CD4-positive, alpha-beta T cell treated with Interleukin-6 for 4 hours (primary cell): Measurements from ENCODE around the gene IPPK.

Source experiments
- DNase-seq: peaks from one replicate; pipeline ENCODE4 v3.0.0-alpha.2; 2020; ENCODE audit warnings: mixed read lengths

The IPPK gene

GRCh38 chr9:92686954-92687353 lies 17.0 kb upstream of the IPPK start:
- no peak for DNase-seq

DNA sequence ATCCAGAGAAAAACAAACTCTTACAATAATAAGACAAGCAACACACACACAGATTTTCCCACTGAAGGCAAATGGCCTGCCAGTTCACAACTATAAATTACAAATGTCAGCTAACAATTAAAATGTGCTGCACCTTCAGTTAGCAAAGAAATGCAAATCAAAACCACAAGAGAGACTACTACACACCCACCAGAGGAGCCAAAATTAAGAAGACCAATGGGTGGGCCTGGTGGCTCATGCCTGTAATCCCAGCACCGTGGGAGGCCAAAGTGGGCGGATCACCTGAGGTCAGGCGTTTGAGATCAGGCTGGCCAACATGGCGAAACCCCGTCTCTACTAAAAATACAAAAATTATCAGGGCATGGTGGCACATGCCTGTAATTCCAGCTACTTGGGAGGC lies 15.1 kb upstream of the IPPK start:
- no peak for DNase-seq

DNA sequence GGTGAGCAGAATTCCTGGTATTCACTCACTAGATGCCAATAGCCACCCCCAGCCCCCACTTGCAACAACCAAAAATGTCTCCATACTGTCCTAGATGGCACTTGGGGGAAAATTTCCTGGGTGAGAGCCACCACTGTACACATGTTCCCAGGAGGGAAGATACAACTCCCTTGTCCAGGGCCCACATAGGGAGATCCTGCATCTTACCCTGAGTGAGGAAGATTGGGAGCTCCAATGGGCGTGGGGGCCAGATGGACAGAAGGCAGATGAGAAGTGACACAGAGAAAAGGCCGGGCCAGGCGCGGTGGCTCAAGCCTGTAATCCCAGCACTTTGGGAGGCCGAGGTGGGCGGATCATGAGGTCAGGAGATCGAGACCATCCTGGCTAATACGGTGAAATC lies 12.3 kb upstream of the IPPK start:
- no peak for DNase-seq

- no peak for DNase-seq
These were observed 10.5 kb upstream of the IPPK start for GRCh38 chr9:92680166-92681119.

- DNase-seq, result no peak
These were observed 9.7 kb upstream of the IPPK start for GRCh38 chr9:92679413-92680165.

DNA sequence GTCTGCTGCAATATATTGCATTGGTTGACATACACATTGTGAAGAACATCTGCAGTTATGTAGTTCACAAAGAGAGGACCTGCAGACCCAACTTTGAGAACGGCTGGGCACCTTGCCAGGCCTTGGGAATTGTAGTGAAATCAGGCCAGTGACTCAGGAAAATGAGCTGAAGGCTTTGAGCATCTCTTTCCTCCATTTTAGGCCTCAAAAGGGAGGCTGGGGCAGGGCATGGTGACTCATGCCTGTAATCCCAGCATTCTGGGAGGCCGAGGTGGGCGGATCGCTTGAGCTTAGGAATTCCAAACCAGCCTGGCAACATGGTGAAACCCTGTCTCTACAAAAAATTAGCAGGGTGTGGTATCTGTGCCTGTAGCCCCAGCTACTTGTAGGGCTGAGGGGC lies 1.4 kb upstream of the IPPK start:
- DNase-seq, result no peak

DNA sequence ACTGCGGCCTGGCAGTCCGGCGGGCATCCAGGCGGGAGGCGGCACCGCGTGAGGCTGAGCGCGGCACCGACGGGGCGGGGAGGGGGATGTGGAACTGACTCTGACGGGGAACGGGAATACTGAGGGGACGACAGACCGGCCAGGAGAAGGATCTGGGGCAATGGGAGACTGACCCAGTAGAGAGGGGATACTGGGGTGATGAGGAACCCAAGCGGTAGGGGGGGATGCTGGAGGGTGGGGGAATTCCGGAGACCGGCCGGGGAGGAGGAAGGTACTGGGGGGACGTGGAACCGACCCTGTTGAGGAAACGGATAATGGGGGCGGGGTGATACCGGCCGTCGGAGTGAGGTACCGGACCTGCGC lies 423 bp downstream of the IPPK start:
- peak; percentile 17 for DNase-seq

- peak; percentile 22 for DNase-seq
These were observed 995 bp downstream of the IPPK start for GRCh38 chr9:92668746-92669526.

GRCh38 chr9:92666912-92667532 lies 2.9 kb downstream of the IPPK start:
- no peak for DNase-seq

- DNase-seq, result no peak
These were observed 3.7 kb downstream of the IPPK start for GRCh38 chr9:92666236-92666635.

GRCh38 chr9:92665836-92666235 lies 4.1 kb downstream of the IPPK start:
- DNase-seq, result no peak

DNA sequence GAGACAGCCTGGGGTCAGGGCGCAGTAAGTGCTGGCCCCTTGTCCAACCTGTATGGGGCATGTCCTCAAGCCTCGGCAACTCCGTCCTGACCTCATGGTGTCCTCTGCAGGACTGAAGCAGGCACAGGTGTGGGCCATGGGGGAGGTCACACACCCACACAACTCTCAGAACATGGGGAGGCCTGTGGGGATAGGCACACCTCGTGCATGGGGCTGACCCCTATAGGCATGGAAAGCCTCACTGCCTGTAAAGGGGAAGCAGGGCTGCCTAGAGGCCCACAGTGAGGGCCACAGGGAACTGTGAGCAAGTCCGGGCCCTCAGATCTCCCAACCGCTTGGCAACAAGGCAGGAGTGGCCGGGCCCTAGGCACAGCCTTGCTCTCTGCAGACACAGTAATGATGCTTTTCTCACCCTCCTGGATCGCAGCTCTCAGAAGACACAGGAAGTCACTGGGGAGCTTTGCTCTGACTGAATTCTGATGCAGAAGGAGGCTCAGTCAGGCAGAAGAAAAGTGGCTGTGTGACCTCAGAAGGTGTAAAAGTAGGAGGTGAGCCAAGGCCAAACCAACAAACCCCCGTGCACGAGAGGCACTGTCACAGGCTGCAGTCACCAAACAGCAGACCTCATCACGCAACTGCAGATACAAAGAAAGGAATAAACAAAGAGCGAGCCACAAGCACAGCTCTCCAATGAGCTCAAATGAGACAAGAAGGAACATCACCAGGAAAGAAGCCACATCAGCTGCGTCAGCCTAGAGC lies 5.4 kb downstream of the IPPK start:
- no peak for DNase-seq

- DNase-seq, result no peak
These were observed 6.0 kb downstream of the IPPK start for GRCh38 chr9:92663951-92664350.

DNA sequence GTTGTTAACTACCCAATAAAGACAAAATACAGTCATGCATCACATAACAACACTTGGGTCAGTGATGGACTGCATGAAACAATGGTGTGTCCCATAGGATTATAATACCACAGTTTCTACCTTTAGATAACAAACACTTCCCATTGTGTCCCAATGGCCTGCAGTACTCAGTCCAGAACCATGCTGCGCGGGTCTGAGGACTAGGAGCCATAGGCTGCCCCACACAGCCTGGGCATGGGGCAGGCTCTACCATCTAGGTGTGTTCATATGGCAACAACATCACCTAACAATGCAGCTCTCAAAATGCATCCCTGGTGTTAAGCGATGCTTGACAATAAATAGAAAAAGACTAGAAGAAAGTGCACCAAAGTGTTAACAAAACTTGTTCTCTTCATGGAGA lies 6.8 kb downstream of the IPPK start:
- no peak for DNase-seq

- no peak for DNase-seq
These were observed 8.2 kb downstream of the IPPK start for GRCh38 chr9:92661743-92662142.

- DNase-seq, result no peak
These were observed 8.8 kb downstream of the IPPK start for GRCh38 chr9:92661127-92661526.

- no peak for DNase-seq
These were observed 9.7 kb downstream of the IPPK start for GRCh38 chr9:92660266-92660665.

- DNase-seq, result no peak
These were observed 10.3 kb downstream of the IPPK start for GRCh38 chr9:92659601-92660000.

DNA sequence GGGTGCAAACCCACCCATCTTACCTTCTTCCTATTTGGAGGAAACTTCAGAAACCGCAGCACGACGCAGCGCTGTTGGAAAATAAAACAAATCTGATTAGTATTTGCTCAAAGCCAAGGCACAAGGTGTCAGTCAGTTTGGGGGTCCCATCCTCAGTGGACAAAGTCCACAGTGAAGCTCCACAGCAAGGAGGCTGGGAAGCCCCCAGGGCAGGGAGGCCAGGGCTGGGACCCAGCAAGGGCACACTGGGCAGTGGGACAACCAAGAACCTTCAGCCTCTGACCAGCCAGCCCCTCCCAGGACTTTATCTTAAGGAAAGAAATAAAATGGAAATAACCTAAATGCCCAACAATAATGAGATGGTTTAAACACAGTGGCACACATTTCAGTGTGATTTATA lies 11.3 kb downstream of the IPPK start:
- no peak for DNase-seq

- no peak for DNase-seq
These were observed 11.8 kb downstream of the IPPK start for GRCh38 chr9:92658176-92658575.

- no peak for DNase-seq
These were observed 12.4 kb downstream of the IPPK start for GRCh38 chr9:92657296-92658094.
